ENCODE results near the gene CAPN12. TPM values are rescaled to one million over a fixed set of nuclear protein-coding genes. Genes with fewer than 3 reads are reported as not detected.

Gene CAPN12
- polyA plus RNA-seq, 4 donors: 4.6 to 11.3 (median 7.4) TPM

DNA sequence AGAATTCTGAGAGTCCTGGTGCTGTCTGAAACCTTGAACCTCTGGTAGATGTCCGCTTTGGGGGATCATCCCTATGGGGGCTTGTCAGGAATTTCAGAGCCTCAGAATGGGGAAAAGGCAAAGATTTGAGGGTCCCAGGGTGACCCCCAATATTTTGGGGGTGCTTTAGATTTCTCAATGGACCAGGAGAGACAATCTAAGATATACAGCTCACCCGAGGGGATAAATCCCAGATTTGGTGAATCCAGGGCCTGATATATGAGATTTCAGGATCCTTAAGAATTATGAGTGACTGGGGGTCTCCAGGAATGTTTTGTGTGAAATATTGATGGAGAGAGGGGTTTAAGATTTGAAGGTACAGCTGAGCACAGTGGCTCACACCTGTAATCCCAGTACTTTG lies 3.3 kb downstream of the CAPN12 start:
- DNase-seq (ENCODE audit: low read depth in 4 of 4, low spot score in 2 of 4): no peak

GRCh38 chr19:38740257-38740592 lies 4.0 kb downstream of the CAPN12 start:
- no peak for DNase-seq (ENCODE audit: low read depth in 4 of 4, low spot score in 2 of 4)

- no peak for DNase-seq (ENCODE audit: low read depth in 4 of 4, low spot score in 2 of 4)
These were observed 4.6 kb downstream of the CAPN12 start for GRCh38 chr19:38739440-38740256.

- no peak for DNase-seq (ENCODE audit: low read depth in 4 of 4, low spot score in 2 of 4)
These were observed 6.1 kb downstream of the CAPN12 start for GRCh38 chr19:38737921-38738737.

DNA sequence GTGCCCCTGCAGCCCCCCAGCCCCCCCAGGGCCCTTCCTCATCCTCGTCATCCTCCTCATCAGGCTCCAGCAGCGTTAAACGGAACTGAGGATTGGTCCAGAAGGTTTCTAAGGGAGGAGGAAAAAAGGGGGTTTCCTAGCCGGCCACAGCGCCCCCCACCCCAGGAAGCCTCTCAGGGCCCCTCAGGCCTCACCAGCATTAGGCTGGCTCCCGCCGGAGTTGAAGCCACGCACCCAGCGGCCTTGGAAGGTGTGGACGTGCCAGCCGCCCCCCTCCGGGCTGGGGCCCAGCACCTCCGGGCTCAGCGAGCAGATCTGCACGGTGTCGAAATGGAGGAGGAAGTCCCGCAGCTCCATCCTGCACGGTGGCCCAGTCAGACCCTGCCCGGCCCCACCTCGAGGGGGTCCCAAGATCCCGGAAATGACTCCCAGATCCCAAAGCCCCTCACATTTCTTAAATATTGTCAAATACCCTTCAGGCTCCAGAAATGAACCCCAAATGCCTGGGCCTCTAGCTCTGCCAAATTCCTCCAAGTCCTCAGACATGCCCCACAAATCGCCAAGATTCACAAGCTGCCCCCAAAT lies 6.9 kb downstream of the CAPN12 start:
- DNase-seq (ENCODE audit: low read depth in 4 of 4, low spot score in 2 of 4): no peak

GRCh38 chr19:38736413-38737280 lies 7.6 kb downstream of the CAPN12 start:
- DNase-seq (ENCODE audit: low read depth in 4 of 4, low spot score in 2 of 4): no peak

DNA sequence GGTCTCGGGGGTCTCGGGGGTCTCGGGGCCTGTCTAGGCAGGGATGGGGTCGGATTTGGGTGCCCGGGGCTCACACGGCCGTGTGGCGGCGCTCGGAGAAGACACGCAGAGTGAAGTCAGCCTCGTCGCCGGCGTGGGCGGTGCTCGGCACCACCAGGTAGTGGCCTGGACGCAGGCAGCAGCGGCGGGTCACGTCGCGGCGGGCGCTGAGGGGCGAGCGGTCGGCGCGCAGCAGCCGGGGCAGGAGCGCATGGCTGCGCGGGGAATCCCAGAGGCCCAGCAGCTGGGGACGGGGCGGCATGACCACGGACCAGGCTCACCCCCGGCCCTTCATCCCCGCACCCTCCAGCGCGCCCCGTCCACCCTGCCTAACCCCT lies 8.2 kb downstream of the CAPN12 start:
- no peak for DNase-seq (ENCODE audit: low read depth in 4 of 4, low spot score in 2 of 4)

GRCh38 chr19:38735257-38735686 lies 9.0 kb downstream of the CAPN12 start:
- DNase-seq (ENCODE audit: low read depth in 4 of 4, low spot score in 2 of 4): no peak

- DNase-seq (ENCODE audit: low read depth in 4 of 4, low spot score in 2 of 4): no peak
These were observed 9.6 kb downstream of the CAPN12 start for GRCh38 chr19:38734426-38735256.

DNA sequence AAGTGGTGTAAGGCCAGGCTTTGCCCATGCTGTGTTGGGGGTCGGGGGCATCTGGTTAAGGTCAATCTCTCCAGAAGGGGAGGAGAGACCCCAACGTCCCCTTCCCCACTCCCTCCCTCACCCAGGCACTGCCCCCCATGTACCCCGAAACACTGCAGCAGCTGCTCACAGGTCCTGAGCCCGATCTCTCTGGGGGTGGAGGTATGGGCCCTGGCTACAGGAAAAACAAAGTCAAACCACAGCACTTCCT lies 10.2 kb downstream of the CAPN12 start:
- no peak for DNase-seq (ENCODE audit: low read depth in 4 of 4, low spot score in 2 of 4)

DNA sequence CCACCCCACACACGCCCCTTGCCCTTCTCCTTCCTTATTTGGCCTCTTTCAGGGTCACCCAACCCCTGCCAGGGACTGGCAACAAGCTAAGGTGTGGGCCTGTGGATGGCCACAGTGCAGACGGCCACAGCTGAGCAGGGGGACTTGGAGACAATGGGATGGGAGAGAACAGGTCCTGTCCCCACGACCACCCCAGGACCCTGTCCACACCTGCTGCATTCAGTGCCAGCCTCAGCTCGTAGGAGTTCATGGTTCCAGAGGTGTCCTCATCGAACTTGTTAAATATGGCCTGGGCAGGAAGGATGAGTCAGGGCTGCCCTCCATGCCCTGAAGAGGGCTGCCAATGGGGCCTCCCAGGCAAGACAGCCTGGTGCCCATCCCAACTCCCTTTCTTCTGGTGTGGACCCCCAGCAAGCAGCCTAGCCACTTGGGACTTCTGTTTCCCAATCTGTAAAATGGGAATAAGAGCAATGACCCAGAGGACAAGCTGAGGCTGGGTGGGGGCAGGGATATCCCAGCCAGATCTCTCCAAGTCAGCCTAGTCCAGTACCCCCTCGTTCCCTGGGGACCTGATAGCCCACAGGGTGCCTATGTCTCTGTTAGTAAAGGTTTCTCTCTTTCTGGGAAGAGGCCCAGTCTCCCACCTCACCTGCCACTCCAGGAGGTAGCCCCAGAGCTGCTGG lies 10.6 kb downstream of the CAPN12 start:
- DNase-seq (ENCODE audit: low read depth in 4 of 4, low spot score in 2 of 4): no peak

DNA sequence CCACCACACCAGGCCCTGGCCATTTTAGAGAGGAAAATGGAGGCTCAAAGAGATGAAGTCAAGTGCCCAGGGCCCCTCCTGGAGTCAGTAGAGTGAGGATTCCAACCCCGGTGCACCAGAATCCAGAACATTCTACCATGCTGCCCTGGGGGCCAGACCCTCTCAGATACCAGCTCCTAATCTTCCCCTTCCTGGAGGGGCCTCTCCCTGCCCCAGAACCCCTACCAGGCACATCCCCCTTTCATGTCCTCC lies 11.1 kb downstream of the CAPN12 start:
- DNase-seq (ENCODE audit: low read depth in 4 of 4, low spot score in 2 of 4): no peak

GRCh38 chr19:38731654-38732301 lies 12.5 kb downstream of the CAPN12 start:
- no peak for DNase-seq (ENCODE audit: low read depth in 4 of 4, low spot score in 2 of 4)

DNA sequence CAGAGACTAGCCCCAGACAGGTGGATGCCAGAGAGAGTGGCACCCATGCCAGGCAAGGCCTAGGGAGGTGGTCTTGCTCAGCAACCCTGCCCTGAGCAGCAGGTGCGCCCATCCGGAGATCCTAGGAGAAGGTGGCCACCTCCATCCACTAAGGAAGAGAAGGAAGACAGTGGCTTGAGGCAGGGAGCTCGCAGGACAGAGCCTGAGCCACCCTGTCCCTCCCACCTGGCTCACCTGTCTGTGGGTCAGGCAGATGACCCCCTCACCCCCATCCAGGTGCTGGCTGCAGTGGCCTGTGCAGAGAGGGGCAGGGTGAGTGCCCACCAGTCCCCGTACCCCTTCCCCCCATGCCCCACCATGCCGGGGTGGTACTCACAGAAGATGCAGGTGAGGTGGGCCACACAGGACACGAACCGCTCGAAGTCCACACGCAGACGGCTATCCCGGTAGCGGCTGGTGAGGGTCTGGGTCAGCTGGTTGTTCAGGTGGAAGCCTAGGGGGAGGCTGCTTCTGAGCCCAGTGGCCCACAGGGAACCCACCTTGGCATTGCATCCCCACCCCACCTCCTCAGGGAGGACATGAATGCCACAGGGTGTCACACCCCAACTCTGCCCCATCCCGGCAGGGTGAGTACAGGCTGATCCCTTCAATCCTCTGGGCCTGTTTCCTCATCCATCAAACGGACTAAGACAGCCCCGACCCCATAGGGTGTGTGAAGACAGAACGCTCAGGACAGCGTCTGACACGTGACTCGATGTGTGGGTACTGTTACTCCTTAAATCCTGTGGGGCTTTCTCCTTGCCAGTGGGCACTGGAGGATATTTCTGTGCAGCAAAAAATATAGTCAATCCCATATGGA lies 13.3 kb downstream of the CAPN12 start:
- DNase-seq (ENCODE audit: low read depth in 4 of 4, low spot score in 2 of 4): no peak

DNA sequence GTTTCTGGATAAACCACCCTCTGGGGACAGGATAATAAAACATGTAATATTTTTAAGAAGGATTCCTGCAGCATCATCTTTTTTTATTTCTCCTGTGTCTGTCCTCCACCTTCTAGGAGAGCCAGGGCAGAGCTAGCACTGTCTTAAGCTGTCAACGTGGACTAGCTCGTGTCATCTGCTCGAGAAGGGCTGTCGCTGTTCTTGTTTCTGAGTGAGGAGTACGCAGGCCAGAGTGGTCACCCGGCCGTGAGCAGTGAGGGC lies 13.9 kb downstream of the CAPN12 start:
- DNase-seq (ENCODE audit: low read depth in 4 of 4, low spot score in 2 of 4): no peak

- no peak for DNase-seq (ENCODE audit: low read depth in 4 of 4, low spot score in 2 of 4)
These were observed 14.4 kb downstream of the CAPN12 start for GRCh38 chr19:38729653-38730469.

DNA sequence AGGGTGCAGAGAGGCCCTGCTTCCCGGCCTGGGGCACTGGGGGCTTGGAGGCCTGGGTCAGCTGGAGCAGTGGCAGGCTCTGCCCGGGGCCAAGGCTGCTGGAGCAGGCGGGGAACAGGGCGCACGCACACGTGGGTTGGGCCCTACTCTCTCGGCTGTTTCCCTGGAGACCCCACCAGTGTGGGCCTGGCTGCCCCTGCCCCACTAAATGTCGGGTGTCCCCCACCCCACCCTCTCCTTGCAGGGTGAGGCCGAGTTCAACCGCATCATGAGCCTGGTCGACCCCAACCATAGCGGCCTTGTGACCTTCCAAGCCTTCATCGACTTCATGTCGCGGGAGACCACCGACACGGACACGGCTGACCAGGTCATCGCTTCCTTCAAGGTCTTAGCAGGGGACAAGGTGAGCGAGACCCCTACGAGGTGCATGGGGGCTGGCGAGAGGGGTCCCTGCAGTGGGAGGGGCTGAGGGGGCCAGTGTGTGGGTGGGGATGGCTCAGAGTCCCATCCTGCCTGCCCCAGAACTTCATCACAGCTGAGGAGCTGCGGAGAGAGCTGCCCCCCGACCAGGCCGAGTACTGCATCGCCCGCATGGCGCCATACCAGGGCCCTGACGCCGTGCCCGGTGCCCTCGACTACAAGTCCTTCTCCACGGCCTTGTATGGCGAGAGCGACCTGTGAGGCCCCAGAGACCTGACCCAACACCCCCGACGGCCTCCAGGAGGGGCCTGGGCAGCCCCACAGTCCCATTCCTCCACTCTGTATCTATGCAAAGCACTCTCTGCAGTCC lies 15.3 kb downstream of the CAPN12 start:
- DNase-seq (ENCODE audit: low read depth in 4 of 4, low spot score in 2 of 4): no peak

Measured in left renal cortex interstitium (tissue), 4 donors.